ENCODE measurements around the gene TTC7B. TPM values are rescaled to one million over a fixed set of nuclear protein-coding genes. Genes with fewer than 3 reads are reported as not detected.

Gene TTC7B
- total and polyA plus RNA-seq, 9 of the 15 experiments (the other 6 are each of a cell fraction or from before 2014, with no cell fraction given): 2.2 to 77.2 (median 36.7) TPM

DNA sequence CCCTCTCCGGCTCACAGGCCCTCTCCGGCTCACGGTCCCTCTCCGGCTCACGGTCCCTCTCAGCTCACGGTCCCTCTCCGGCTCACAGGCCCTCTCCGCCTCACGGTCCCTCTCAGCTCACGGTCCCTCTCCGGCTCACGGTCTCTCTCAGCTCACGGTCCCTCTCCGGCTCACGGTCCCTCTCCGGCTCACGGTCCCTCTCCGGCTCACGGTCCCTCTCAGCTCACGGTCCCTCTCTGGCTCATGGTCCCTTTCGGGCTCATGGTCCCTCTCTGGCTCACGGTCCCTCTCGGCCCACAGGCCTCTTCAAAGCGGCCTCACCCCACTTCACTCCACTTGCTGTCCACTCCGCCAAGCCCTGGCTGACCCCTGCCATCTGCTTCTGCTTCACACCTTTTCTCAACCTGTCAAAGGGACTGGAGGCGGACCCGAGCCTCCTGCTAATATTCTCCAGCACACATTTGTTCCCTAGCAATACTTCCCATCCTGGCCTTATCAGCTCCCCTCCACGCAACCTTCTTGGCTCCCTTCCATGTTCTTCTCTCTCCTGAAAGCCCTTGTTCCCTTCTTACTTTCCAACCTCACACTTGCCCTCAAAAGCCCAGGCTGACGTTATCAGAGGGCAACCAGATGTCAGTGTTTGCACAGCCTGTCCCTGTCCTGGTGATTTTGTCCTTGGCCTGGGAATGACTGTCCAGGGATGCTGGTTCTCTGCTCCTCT is 242.7 kb downstream of the TTC7B start (continued):
- TF ChIP-seq, protein P1, sequence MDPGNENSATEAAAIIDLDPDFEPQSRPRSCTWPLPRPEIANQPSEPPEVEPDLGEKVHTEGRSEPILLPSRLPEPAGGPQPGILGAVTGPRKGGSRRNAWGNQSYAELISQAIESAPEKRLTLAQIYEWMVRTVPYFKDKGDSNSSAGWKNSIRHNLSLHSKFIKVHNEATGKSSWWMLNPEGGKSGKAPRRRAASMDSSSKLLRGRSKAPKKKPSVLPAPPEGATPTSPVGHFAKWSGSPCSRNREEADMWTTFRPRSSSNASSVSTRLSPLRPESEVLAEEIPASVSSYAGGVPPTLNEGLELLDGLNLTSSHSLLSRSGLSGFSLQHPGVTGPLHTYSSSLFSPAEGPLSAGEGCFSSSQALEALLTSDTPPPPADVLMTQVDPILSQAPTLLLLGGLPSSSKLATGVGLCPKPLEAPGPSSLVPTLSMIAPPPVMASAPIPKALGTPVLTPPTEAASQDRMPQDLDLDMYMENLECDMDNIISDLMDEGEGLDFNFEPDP (CRISPR knock-in tag; IDR thresholded peaks at IDR 0.05): no peak
- TF ChIP-seq TBL1XR1 (IDR thresholded peaks at IDR 0.05; ENCODE audit: low read length in 2 of 2) (peak in 1 of 2 experiments; percentile 68; a peak in 2 of 4 replicates), ZNF217 (CRISPR knock-in tag; IDR thresholded peaks at IDR 0.05) (no peak), CHD4 (IDR thresholded peaks at IDR 0.05; ENCODE audit: insufficient read depth, insufficient replicate concordance, low read depth, low read length, poor library complexity, severe bottlenecking) (no peak), CXXC5 (CRISPR knock-in tag; IDR thresholded peaks at IDR 0.05) (peak; percentile 92), SMARCA4 (IDR thresholded peaks at IDR 0.05) (peak; percentile 98), NFATC3 (IDR thresholded peaks at IDR 0.05) (peak; percentile 83; the same call in 1 of the 2 replicates), ZNF644 (tag; IDR thresholded peaks at IDR 0.05; ENCODE audit: low read depth) (peak; percentile 76; the same call in 1 of the 2 replicates), NUFIP1 (IDR thresholded peaks at IDR 0.05; ENCODE audit: partially characterized antibody) (no peak), TRIM28 (IDR thresholded peaks at IDR 0.05) (peak; percentile 73; the same call in 1 of the 2 replicates), CBFB (CRISPR knock-in tag; IDR thresholded peaks at IDR 0.05) (no peak), NCOR1 (IDR thresholded peaks at IDR 0.05) (peak; percentile 94), L3MBTL2 (IDR thresholded peaks at IDR 0.05) (peak; percentile 97), NR2C1 (IDR thresholded peaks at IDR 0.05) (peak; percentile 36; the same call in 1 of the 2 replicates), NR2C1 (tag; IDR thresholded peaks at IDR 0.05) (peak; percentile 65; the same call in 1 of the 2 replicates), ZFX (CRISPR knock-in tag; IDR thresholded peaks at IDR 0.05) (no peak), ZBTB1 (CRISPR knock-in tag; IDR thresholded peaks at IDR 0.05; ENCODE audit: borderline replicate concordance, low read depth) (peak; percentile 80; the same call in 1 of the 2 replicates), TRIM24 (IDR thresholded peaks at IDR 0.05) (peak; percentile 90 to 94), NFE2 (IDR thresholded peaks at IDR 0.05; ENCODE audit: low read depth) (no peak), ATF7 (IDR thresholded peaks at IDR 0.05) (peak; percentile 86), MAFF (IDR thresholded peaks at IDR 0.05; ENCODE audit: low read length) (no peak), MCM2 (IDR thresholded peaks at IDR 0.05; ENCODE audit: low read depth) (no peak), STAT5A (IDR thresholded peaks at IDR 0.05; ENCODE audit: borderline replicate concordance, low read length) (peak; percentile 72; the same call in 1 of the 2 replicates), PHB2 (IDR thresholded peaks at IDR 0.05; ENCODE audit: low read depth) (peak; percentile 90), E2F1 (CRISPR knock-in tag; IDR thresholded peaks at IDR 0.05) (0 out of 2 replicates have a peak, but pooled peaks have one; percentile 17), JUND (IDR thresholded peaks at IDR 0.05; ENCODE audit: borderline replicate concordance, low read depth, low read length) (peak; percentile 77), JUND (tag; IDR thresholded peaks at IDR 0.05; ENCODE audit: borderline replicate concordance, low read depth, low read length) (peak; percentile 47; the same call in 1 of the 3 replicates), BHLHE40 (IDR thresholded peaks at IDR 0.05; ENCODE audit: low read length) (peak; percentile 57)
- TF ChIP-seq, protein P2, sequence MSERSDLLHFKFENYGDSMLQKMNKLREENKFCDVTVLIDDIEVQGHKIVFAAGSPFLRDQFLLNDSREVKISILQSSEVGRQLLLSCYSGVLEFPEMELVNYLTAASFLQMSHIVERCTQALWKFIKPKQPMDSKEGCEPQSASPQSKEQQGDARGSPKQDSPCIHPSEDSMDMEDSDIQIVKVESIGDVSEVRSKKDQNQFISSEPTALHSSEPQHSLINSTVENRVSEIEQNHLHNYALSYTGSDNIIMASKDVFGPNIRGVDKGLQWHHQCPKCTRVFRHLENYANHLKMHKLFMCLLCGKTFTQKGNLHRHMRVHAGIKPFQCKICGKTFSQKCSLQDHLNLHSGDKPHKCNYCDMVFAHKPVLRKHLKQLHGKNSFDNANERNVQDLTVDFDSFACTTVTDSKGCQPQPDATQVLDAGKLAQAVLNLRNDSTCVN (CRISPR knock-in tag; IDR thresholded peaks at IDR 0.05): no peak

All from K562 (cell line).